ENCODE data around the gene DMD. TPM values are rescaled to one million over a fixed set of nuclear protein-coding genes. Genes with fewer than 3 reads are reported as not detected.

The DMD gene
- total and polyA plus RNA-seq, 2 of the 8 experiments (the other 6 are each of a cell fraction or from before 2014, with no cell fraction given), result 4.8 to 7.4 TPM

DNA sequence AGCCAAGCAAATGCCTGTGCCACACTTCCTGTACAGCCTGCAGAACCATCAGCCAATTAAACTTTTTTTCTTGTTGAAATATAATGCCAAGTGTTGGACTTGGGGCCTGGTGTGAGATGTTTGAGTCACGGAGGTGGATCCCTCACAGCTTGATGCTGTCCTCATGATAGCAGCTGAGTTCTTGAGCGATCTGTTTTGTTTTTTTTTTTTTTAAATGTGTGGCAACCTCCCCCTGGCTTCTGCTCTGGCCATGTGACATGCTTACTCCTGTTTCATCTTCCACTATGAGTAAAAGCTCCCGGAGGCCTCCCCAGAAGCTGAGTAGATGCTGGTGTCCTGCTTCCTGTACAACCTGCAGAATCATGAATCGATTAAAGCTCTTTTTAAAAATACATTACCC, 1166.2 kb downstream of the DMD start (continued):
- TF ChIP-seq, protein P1, sequence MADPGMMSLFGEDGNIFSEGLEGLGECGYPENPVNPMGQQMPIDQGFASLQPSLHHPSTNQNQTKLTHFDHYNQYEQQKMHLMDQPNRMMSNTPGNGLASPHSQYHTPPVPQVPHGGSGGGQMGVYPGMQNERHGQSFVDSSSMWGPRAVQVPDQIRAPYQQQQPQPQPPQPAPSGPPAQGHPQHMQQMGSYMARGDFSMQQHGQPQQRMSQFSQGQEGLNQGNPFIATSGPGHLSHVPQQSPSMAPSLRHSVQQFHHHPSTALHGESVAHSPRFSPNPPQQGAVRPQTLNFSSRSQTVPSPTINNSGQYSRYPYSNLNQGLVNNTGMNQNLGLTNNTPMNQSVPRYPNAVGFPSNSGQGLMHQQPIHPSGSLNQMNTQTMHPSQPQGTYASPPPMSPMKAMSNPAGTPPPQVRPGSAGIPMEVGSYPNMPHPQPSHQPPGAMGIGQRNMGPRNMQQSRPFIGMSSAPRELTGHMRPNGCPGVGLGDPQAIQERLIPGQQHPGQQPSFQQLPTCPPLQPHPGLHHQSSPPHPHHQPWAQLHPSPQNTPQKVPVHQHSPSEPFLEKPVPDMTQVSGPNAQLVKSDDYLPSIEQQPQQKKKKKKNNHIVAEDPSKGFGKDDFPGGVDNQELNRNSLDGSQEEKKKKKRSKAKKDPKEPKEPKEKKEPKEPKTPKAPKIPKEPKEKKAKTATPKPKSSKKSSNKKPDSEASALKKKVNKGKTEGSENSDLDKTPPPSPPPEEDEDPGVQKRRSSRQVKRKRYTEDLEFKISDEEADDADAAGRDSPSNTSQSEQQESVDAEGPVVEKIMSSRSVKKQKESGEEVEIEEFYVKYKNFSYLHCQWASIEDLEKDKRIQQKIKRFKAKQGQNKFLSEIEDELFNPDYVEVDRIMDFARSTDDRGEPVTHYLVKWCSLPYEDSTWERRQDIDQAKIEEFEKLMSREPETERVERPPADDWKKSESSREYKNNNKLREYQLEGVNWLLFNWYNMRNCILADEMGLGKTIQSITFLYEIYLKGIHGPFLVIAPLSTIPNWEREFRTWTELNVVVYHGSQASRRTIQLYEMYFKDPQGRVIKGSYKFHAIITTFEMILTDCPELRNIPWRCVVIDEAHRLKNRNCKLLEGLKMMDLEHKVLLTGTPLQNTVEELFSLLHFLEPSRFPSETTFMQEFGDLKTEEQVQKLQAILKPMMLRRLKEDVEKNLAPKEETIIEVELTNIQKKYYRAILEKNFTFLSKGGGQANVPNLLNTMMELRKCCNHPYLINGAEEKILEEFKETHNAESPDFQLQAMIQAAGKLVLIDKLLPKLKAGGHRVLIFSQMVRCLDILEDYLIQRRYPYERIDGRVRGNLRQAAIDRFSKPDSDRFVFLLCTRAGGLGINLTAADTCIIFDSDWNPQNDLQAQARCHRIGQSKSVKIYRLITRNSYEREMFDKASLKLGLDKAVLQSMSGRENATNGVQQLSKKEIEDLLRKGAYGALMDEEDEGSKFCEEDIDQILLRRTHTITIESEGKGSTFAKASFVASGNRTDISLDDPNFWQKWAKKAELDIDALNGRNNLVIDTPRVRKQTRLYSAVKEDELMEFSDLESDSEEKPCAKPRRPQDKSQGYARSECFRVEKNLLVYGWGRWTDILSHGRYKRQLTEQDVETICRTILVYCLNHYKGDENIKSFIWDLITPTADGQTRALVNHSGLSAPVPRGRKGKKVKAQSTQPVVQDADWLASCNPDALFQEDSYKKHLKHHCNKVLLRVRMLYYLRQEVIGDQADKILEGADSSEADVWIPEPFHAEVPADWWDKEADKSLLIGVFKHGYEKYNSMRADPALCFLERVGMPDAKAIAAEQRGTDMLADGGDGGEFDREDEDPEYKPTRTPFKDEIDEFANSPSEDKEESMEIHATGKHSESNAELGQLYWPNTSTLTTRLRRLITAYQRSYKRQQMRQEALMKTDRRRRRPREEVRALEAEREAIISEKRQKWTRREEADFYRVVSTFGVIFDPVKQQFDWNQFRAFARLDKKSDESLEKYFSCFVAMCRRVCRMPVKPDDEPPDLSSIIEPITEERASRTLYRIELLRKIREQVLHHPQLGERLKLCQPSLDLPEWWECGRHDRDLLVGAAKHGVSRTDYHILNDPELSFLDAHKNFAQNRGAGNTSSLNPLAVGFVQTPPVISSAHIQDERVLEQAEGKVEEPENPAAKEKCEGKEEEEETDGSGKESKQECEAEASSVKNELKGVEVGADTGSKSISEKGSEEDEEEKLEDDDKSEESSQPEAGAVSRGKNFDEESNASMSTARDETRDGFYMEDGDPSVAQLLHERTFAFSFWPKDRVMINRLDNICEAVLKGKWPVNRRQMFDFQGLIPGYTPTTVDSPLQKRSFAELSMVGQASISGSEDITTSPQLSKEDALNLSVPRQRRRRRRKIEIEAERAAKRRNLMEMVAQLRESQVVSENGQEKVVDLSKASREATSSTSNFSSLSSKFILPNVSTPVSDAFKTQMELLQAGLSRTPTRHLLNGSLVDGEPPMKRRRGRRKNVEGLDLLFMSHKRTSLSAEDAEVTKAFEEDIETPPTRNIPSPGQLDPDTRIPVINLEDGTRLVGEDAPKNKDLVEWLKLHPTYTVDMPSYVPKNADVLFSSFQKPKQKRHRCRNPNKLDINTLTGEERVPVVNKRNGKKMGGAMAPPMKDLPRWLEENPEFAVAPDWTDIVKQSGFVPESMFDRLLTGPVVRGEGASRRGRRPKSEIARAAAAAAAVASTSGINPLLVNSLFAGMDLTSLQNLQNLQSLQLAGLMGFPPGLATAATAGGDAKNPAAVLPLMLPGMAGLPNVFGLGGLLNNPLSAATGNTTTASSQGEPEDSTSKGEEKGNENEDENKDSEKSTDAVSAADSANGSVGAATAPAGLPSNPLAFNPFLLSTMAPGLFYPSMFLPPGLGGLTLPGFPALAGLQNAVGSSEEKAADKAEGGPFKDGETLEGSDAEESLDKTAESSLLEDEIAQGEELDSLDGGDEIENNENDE (IDR thresholded peaks at IDR 0.05; ENCODE audit: insufficient replicate concordance, low read length), result no peak
- TF ChIP-seq GTF2F1 (IDR thresholded peaks at IDR 0.05; ENCODE audit: borderline replicate concordance, low read depth, low read length), result no peak
- TF ChIP-seq, protein P2, sequence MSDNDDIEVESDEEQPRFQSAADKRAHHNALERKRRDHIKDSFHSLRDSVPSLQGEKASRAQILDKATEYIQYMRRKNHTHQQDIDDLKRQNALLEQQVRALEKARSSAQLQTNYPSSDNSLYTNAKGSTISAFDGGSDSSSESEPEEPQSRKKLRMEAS (IDR thresholded peaks at IDR 0.05), result no peak

Measured in H1 (cell line).